HCT116 (cell line): ENCODE results near the gene GCGR.

Source experiments
- EGR1 ChIP-seq: IDR thresholded peaks from 2 replicates; pipeline ENCODE4 v1.6.1; 2012; ENCODE audit warnings: low read depth
- EZH2 ChIP-seq: fragments of 200-600 bp; sonication (generic); IDR thresholded peaks from 2 replicates; pipeline ENCODE4 v1.6.1; 2017; ENCODE audit warnings: antibody characterized with exemption, mixed run types
- EZH2phosphoT487 ChIP-seq: fragments of 200-600 bp; IDR thresholded peaks from 2 replicates; pipeline ENCODE4 v1.6.1; 2018; ENCODE audit warnings: antibody characterized with exemption, borderline replicate concordance
- JUND ChIP-seq: IDR thresholded peaks from 2 replicates; pipeline ENCODE4 v1.6.1; 2012
- SP1 ChIP-seq: IDR thresholded peaks from 2 replicates; pipeline ENCODE4 v1.6.1; 2012; ENCODE audit warnings: low read depth
- TCF7L2 ChIP-seq: IDR thresholded peaks from 2 replicates; pipeline ENCODE4 v1.7.0; 2011; ENCODE audit warnings: borderline replicate concordance, inconsistent platforms; ENCODE audit not compliant: insufficient read depth, insufficient read length; ENCODE audit errors: extremely low read depth
- TF ChIP-seq, protein P1 (sequence below), 3 experiments: fragments of 200-600 bp in 1 of 3; sonication (generic) in 1 of 3; IDR thresholded peaks in 2 of 3; conservative IDR thresholded peaks in 1 of 3; 2 replicates each; pipeline ENCODE4 v1.5.1; 2012 to 2017; ENCODE audit warnings: low read depth in 2 of 3, low read length in 2 of 3, antibody characterized with exemption in 1 of 3, borderline replicate concordance in 1 of 3, control low read depth in 1 of 3, mild to moderate bottlenecking in 1 of 3, mixed read lengths in 1 of 3, mixed run types in 1 of 3, moderate library complexity in 1 of 3; ENCODE audit not compliant: insufficient read depth in 1 of 3

DNA sequence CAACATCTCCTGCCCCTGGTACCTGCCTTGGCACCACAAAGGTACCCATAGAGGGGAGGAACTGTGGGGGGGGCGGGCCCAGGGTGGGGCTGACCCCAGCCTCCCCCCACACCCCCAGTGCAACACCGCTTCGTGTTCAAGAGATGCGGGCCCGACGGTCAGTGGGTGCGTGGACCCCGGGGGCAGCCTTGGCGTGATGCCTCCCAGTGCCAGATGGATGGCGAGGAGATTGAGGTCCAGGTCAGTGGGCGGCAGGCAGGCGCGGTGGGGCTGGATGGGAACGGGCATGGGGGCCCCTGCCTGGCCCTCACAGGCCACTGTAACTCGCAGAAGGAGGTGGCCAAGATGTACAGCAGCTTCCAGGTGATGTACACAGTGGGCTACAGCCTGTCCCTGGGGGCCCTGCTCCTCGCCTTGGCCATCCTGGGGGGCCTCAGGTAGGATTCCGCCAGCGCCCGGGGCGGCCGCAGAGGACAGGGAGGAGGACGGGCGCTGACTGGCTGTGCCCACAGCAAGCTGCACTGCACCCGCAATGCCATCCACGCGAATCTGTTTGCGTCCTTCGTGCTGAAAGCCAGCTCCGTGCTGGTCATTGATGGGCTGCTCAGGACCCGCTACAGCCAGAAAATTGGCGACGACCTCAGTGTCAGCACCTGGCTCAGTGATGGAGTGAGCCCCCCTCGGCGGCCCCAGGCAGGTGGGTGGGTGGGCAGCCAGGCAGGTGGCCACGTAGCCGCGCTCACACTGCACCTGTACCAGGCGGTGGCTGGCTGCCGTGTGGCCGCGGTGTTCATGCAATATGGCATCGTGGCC is 7.1 kb downstream of the GCGR start:
- TF ChIP-seq EZH2 (no peak), EZH2phosphoT487 (no peak), TCF7L2 (no peak), JUND (no peak), SP1 (no peak), EGR1 (no peak)
- TF ChIP-seq, protein P1, sequence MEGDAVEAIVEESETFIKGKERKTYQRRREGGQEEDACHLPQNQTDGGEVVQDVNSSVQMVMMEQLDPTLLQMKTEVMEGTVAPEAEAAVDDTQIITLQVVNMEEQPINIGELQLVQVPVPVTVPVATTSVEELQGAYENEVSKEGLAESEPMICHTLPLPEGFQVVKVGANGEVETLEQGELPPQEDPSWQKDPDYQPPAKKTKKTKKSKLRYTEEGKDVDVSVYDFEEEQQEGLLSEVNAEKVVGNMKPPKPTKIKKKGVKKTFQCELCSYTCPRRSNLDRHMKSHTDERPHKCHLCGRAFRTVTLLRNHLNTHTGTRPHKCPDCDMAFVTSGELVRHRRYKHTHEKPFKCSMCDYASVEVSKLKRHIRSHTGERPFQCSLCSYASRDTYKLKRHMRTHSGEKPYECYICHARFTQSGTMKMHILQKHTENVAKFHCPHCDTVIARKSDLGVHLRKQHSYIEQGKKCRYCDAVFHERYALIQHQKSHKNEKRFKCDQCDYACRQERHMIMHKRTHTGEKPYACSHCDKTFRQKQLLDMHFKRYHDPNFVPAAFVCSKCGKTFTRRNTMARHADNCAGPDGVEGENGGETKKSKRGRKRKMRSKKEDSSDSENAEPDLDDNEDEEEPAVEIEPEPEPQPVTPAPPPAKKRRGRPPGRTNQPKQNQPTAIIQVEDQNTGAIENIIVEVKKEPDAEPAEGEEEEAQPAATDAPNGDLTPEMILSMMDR (IDR thresholded peaks at IDR 0.05 in 2 of 3, conservative IDR thresholded peaks at IDR 0.05 in 1 of 3; ENCODE audit: borderline replicate concordance in 1 of 3, insufficient read depth in 1 of 3, low read depth in 2 of 3, low read length in 2 of 3) = no peak
